ENCODE measurements around the gene SLC30A3. TPM values are rescaled to one million over a fixed set of nuclear protein-coding genes. Genes with fewer than 3 reads are reported as not detected.

Gene SLC30A3
- total and polyA plus RNA-seq, 2 of the 13 experiments (the other 11 are each of a cell fraction or from before 2014, with no cell fraction given) = 0.38 to 0.79 TPM

GRCh38 chr2:27270670-27271069 lies 7.8 kb upstream of the SLC30A3 start:
- Histone ChIP-seq H3K9me3 (ENCODE audit: low read length) (no peaks in the 10 kb centered on the region), H3K36me3 (replicated peaks in 1 of 2; ENCODE audit: control insufficient read depth in 1 of 2, insufficient read depth in 2 of 2, low read length in 2 of 2) (no peaks in the 10 kb centered on the region), H3K4me3 (replicated peaks in 1 of 3; ENCODE audit: insufficient read depth in 1 of 3, low read depth in 2 of 3, low read length in 3 of 3) (no peak overlapping the region), H3K27ac (ENCODE audit: extremely low read length, insufficient read depth, low read length) (no peak overlapping the region), H4K20me1 (ENCODE audit: insufficient read depth, low read length) (no peaks in the 10 kb centered on the region), H3K4me2 (ENCODE audit: low read depth, low read length) (no peak overlapping the region), H3K27me3 (ENCODE audit: control insufficient read depth in 1 of 2, insufficient read depth in 2 of 2, low read length in 2 of 2) (peaks cover 7 to 69% of the 10 kb centered on the region in 2 experiments), H2AFZ (ENCODE audit: low read length) (no peak overlapping the region), H3K79me2 (ENCODE audit: insufficient read depth, low read length) (no peaks in the 10 kb centered on the region), H3K9ac (ENCODE audit: insufficient read depth, low read depth, low read length) (no peak overlapping the region), H3K4me1 (ENCODE audit: insufficient read depth, low read length) (peaks cover 12% of the 10 kb centered on the region; the same call in 1 of the 2 replicates)
- FAIRE-seq (no peak), DNase-seq (ENCODE audit: low spot score) (no peak), ATAC-seq (no peak)
- no peak for TF ChIP-seq SOX13 (IDR thresholded peaks at IDR 0.05)
- no peak for TF ChIP-seq SOX13 (CRISPR knock-in tag; conservative IDR thresholded peaks at IDR 0.05 in 1 of 2, IDR thresholded peaks at IDR 0.05 in 1 of 2)
- TF ChIP-seq ZNF510 (CRISPR knock-in tag; IDR thresholded peaks at IDR 0.05; ENCODE audit: low read depth) = no peak
- no peak for TF ChIP-seq ZFX (CRISPR knock-in tag; IDR thresholded peaks at IDR 0.05; ENCODE audit: low read depth)
- 13% methylated on average over 2 of the region's 2 CpGs for WGBS (ENCODE audit: low lambda C conversion rate)
- ChIA-PET CTCF (ENCODE audit: low intra/inter-chr PET ratio, low total read pairs) (no interaction called here), POLR2A (interaction anchor here (1.2 kb wide), 1 partner anchor 22 kb away, joined by 3 read pairs; no protein-coding TSS in a partner anchor)
- intact Hi-C loops (cut with micrococcal nuclease; ENCODE audit: unreplicated experiment) (no loop called here), in situ Hi-C loops (cut with HindIII; ENCODE audit: extremely low pct_ligation_motif_present, low pct_unique_long_range_greater_than_20kb) (no loop called here)
- no TSS peak for BruUV-seq (replicated peaks)

- Histone ChIP-seq H3K4me3 (replicated peaks in 1 of 3; ENCODE audit: insufficient read depth in 1 of 3, low read depth in 2 of 3, low read length in 3 of 3) (no peak overlapping the region), H2AFZ (ENCODE audit: low read length) (no peak overlapping the region), H3K4me2 (ENCODE audit: low read depth, low read length) (no peak overlapping the region), H3K36me3 (replicated peaks in 1 of 2; ENCODE audit: control insufficient read depth in 1 of 2, insufficient read depth in 2 of 2, low read length in 2 of 2) (no peaks in the 10 kb centered on the region), H3K27me3 (ENCODE audit: control insufficient read depth in 1 of 2, insufficient read depth in 2 of 2, low read length in 2 of 2) (peaks cover 7 to 70% of the 10 kb centered on the region in 2 experiments), H3K27ac (ENCODE audit: extremely low read length, insufficient read depth, low read length) (no peak overlapping the region), H3K9ac (ENCODE audit: insufficient read depth, low read depth, low read length) (no peak overlapping the region), H3K4me1 (ENCODE audit: insufficient read depth, low read length) (peaks cover 17% of the 10 kb centered on the region), H3K9me3 (ENCODE audit: low read length) (no peaks in the 10 kb centered on the region), H3K79me2 (ENCODE audit: insufficient read depth, low read length) (no peaks in the 10 kb centered on the region), H4K20me1 (ENCODE audit: insufficient read depth, low read length) (no peaks in the 10 kb centered on the region)
- no TSS peak for BruUV-seq (replicated peaks)
- no peak for DNase-seq (ENCODE audit: low spot score)
- POLR2A ChIA-PET = interaction anchor here (1.2 kb wide), 1 partner anchor 23 kb away, joined by 3 read pairs; no protein-coding TSS in a partner anchor
- in situ Hi-C loops (cut with HindIII; ENCODE audit: extremely low pct_ligation_motif_present, low pct_unique_long_range_greater_than_20kb) = no loop called here
- 4% methylated on average over 3 of the region's 3 CpGs for WGBS (ENCODE audit: low lambda C conversion rate)
- no peak for ATAC-seq
- intact Hi-C loops (cut with micrococcal nuclease; ENCODE audit: unreplicated experiment) = no loop called here
- FAIRE-seq = no peak
- CTCF ChIA-PET (ENCODE audit: low intra/inter-chr PET ratio, low total read pairs) = no interaction called here
- no peak for TF ChIP-seq SP1 (IDR thresholded peaks at IDR 0.05)
- TF ChIP-seq SP1 (CRISPR knock-in tag; IDR thresholded peaks at IDR 0.05) = no peak
- TF ChIP-seq REPIN1 (CRISPR knock-in tag; IDR thresholded peaks at IDR 0.05; ENCODE audit: borderline replicate concordance, low read depth) = no peak
- no peak for TF ChIP-seq TARDBP (CRISPR knock-in tag; IDR thresholded peaks at IDR 0.05)
- TF ChIP-seq GATA4 (IDR thresholded peaks at IDR 0.05; ENCODE audit: borderline replicate concordance, low read depth) = no peak
- TF ChIP-seq, protein P1, sequence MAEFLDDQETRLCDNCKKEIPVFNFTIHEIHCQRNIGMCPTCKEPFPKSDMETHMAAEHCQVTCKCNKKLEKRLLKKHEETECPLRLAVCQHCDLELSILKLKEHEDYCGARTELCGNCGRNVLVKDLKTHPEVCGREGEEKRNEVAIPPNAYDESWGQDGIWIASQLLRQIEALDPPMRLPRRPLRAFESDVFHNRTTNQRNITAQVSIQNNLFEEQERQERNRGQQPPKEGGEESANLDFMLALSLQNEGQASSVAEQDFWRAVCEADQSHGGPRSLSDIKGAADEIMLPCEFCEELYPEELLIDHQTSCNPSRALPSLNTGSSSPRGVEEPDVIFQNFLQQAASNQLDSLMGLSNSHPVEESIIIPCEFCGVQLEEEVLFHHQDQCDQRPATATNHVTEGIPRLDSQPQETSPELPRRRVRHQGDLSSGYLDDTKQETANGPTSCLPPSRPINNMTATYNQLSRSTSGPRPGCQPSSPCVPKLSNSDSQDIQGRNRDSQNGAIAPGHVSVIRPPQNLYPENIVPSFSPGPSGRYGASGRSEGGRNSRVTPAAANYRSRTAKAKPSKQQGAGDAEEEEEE (CRISPR knock-in tag; IDR thresholded peaks at IDR 0.05; ENCODE audit: borderline replicate concordance) = no peak
- no peak for TF ChIP-seq ELF3 (CRISPR knock-in tag; IDR thresholded peaks at IDR 0.05)
- TF ChIP-seq ATF1 (CRISPR knock-in tag; IDR thresholded peaks at IDR 0.05) = no peak
- TF ChIP-seq SP4 (CRISPR knock-in tag; IDR thresholded peaks at IDR 0.05) = no peak
- TF ChIP-seq, protein P2, sequence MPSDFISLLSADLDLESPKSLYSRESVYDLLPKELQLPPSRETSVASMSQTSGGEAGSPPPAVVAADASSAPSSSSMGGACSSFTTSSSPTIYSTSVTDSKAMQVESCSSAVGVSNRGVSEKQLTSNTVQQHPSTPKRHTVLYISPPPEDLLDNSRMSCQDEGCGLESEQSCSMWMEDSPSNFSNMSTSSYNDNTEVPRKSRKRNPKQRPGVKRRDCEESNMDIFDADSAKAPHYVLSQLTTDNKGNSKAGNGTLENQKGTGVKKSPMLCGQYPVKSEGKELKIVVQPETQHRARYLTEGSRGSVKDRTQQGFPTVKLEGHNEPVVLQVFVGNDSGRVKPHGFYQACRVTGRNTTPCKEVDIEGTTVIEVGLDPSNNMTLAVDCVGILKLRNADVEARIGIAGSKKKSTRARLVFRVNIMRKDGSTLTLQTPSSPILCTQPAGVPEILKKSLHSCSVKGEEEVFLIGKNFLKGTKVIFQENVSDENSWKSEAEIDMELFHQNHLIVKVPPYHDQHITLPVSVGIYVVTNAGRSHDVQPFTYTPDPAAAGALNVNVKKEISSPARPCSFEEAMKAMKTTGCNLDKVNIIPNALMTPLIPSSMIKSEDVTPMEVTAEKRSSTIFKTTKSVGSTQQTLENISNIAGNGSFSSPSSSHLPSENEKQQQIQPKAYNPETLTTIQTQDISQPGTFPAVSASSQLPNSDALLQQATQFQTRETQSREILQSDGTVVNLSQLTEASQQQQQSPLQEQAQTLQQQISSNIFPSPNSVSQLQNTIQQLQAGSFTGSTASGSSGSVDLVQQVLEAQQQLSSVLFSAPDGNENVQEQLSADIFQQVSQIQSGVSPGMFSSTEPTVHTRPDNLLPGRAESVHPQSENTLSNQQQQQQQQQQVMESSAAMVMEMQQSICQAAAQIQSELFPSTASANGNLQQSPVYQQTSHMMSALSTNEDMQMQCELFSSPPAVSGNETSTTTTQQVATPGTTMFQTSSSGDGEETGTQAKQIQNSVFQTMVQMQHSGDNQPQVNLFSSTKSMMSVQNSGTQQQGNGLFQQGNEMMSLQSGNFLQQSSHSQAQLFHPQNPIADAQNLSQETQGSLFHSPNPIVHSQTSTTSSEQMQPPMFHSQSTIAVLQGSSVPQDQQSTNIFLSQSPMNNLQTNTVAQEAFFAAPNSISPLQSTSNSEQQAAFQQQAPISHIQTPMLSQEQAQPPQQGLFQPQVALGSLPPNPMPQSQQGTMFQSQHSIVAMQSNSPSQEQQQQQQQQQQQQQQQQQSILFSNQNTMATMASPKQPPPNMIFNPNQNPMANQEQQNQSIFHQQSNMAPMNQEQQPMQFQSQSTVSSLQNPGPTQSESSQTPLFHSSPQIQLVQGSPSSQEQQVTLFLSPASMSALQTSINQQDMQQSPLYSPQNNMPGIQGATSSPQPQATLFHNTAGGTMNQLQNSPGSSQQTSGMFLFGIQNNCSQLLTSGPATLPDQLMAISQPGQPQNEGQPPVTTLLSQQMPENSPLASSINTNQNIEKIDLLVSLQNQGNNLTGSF (CRISPR knock-in tag; IDR thresholded peaks at IDR 0.05) = no peak
Observed at GRCh38 chr2:27270131-27270530, 7.3 kb upstream of the SLC30A3 start.
